WTC11 (cell line): ENCODE results near the gene IGHMBP2. TPM values are rescaled to one million over a fixed set of nuclear protein-coding genes. Genes with fewer than 3 reads are reported as not detected.

Source experiments
- ATAC-seq: fragments of 200-7000 bp; cut with Tn5 transposase; 2 replicates; pipeline ENCODE4 v1.10.0; 2021; ENCODE audit warnings: mild to moderate bottlenecking, moderate library complexity
- CTCF ChIA-PET: fragments of 300-600 bp; sonication (Branson Sonifier 250); formaldehyde crosslinking; loops from one replicate; lab custom pipeline; 2021; ENCODE audit warnings: antibody characterized with exemption; lab: Charles Lee
- POLR2A ChIA-PET: fragments of 350-600 bp; sonication (Branson Sonifier 250); formaldehyde crosslinking; loops from one replicate; lab custom pipeline; 2021; ENCODE audit warnings: antibody characterized with exemption; lab: Charles Lee
- DNase-seq: peaks from one replicate; pipeline ENCODE4 v3.0.0; 2021; ENCODE audit warnings: low spot score
- H3K27ac Mint-ChIP-seq: 2 replicates; pipeline ENCODE4 v1.8.0; 2021; ENCODE audit warnings: mixed read lengths
- H3K27me3 Mint-ChIP-seq: 2 replicates; pipeline ENCODE4 v1.8.0; 2021; ENCODE audit warnings: low read depth, mild to moderate bottlenecking, moderate library complexity, mixed read lengths
- H3K36me3 Mint-ChIP-seq: 2 replicates; pipeline ENCODE4 v1.8.0; 2021; ENCODE audit warnings: mixed read lengths
- H3K4me1 Mint-ChIP-seq: 2 replicates; pipeline ENCODE4 v1.8.0; 2022; ENCODE audit warnings: mixed read lengths
- H3K4me3 Mint-ChIP-seq: 2 replicates; pipeline ENCODE4 v1.8.0; 2021; ENCODE audit warnings: mild to moderate bottlenecking, moderate library complexity, mixed read lengths
- H3K9me3 Mint-ChIP-seq: 2 replicates; pipeline ENCODE4 v1.8.0; 2021; ENCODE audit warnings: mixed read lengths
- E2F4 ChIP-seq: sonication (generic); formaldehyde crosslinking; IDR thresholded peaks from 2 replicates; pipeline ENCODE4 v1.8.1; 2022; ENCODE audit warnings: low read depth, mild to moderate bottlenecking, moderate library complexity, missing genetic modification reagents, borderline replicate concordance
- E2F5 ChIP-seq: sonication (generic); formaldehyde crosslinking; IDR thresholded peaks from 2 replicates; pipeline ENCODE4 v1.8.1; 2022; ENCODE audit warnings: mild to moderate bottlenecking, moderate library complexity, missing genetic modification reagents
- GABPB1 ChIP-seq: sonication (generic); formaldehyde crosslinking; IDR thresholded peaks from 2 replicates; pipeline ENCODE4 v1.8.1; 2023; ENCODE audit warnings: mild to moderate bottlenecking, missing genetic modification reagents
- HMGXB4 ChIP-seq: sonication (generic); formaldehyde crosslinking; IDR thresholded peaks from 2 replicates; pipeline ENCODE4 v1.8.1; 2023; ENCODE audit warnings: mild to moderate bottlenecking, moderate library complexity, missing genetic modification reagents
- NFE2L1 ChIP-seq: sonication (generic); formaldehyde crosslinking; IDR thresholded peaks from 2 replicates; pipeline ENCODE4 v1.8.1; 2023; ENCODE audit warnings: missing genetic modification reagents
- NFYB ChIP-seq: sonication (generic); formaldehyde crosslinking; conservative IDR thresholded peaks from 2 replicates; pipeline ENCODE4 v1.8.0; 2022; ENCODE audit warnings: low read depth, missing genetic modification reagents
- NR1H2 ChIP-seq: sonication (generic); formaldehyde crosslinking; IDR thresholded peaks from 2 replicates; pipeline ENCODE4 v1.9.0; 2021; ENCODE audit warnings: mild to moderate bottlenecking, moderate library complexity, missing genetic modification reagents
- OVOL2 ChIP-seq: fragments of 250-450 bp; sonication (Bioruptor Pico); IDR thresholded peaks from 2 replicates; pipeline ENCODE4 v1.9.0; 2021; ENCODE audit warnings: mild to moderate bottlenecking, borderline replicate concordance
- RELA ChIP-seq: sonication (generic); formaldehyde crosslinking; IDR thresholded peaks from 2 replicates; pipeline ENCODE4 v1.8.1; 2022; ENCODE audit warnings: missing genetic modification reagents, mild to moderate bottlenecking, borderline replicate concordance
- TEAD4 ChIP-seq: sonication (generic); formaldehyde crosslinking; IDR thresholded peaks from 2 replicates; pipeline ENCODE4 v1.8.0; 2022; ENCODE audit warnings: mild to moderate bottlenecking, missing genetic modification reagents
- ZNF532 ChIP-seq: fragments of 250-450 bp; sonication (Bioruptor Pico); IDR thresholded peaks from 2 replicates; pipeline ENCODE4 v1.9.0; 2021; ENCODE audit warnings: mild to moderate bottlenecking, borderline replicate concordance
- total RNA-seq: library from RNA; stranded (reverse); gene quantifications from 3 replicates; pipeline ENCODE4 v1.2.3, GENCODE V29; 2021
- TF ChIP-seq, protein P1 (sequence below): fragments of 250-450 bp; sonication (Bioruptor Pico); IDR thresholded peaks from 2 replicates; pipeline ENCODE4 v2.1.2; 2022; ENCODE audit warnings: mild to moderate bottlenecking, moderate library complexity

Gene IGHMBP2
- total RNA-seq, 1 experiment from 2014 or later, result 22.5 TPM

DNA sequence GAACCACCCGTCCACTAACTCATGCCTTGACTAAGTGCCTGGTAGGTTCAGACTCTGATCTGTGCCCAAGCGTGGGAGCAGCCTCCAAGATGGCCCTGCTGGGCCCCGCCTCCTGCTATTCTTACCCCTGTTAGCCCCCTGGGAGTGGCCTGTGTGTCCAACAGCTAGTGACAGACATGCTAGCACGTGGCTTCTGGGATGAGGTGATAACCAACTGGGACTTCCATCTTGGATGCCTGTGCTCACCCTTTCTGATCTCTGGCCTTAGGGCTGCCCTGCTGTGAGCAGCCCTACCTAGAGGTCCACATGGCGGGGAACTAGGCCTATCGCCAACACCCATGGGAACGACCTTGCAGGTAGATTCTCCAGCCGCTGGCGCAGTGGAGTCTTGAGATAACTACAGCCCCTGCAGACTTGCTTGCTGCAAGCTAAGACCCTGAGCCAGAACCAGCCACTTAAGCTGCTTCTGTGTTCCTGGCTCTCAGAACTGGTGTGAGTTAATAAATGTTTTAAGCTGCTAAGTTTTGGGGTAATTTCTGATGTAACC lies 2.8 kb upstream of the IGHMBP2 start (continued):
- TF ChIP-seq ZNF532 (no peak), NFE2L1 (CRISPR knock-in tag) (no peak), NR1H2 (CRISPR knock-in tag) (no peak), RELA (no peak)

- ATAC-seq, result peak; percentile 18
- Mint-ChIP-seq H3K36me3 (peaks cover 22% of the 10 kb centered on the region), H3K27ac (peak overlapping the region; percentile 65), H3K4me3 (peak overlapping the region; percentile 99), H3K9me3 (no peaks in the 10 kb centered on the region), H3K27me3 (no peaks in the 10 kb centered on the region), H3K4me1 (peaks cover 27% of the 10 kb centered on the region)
- DNase-seq, result peak; percentile 24
- TF ChIP-seq OVOL2 (CRISPR knock-in tag), result no peak
- TF ChIP-seq HMGXB4 (CRISPR knock-in tag), result no peak
- no peak for TF ChIP-seq E2F5 (CRISPR knock-in tag)
- TF ChIP-seq E2F4, result no peak; the same call in 1 of the 2 replicates
- no peak for TF ChIP-seq NFE2L1 (CRISPR knock-in tag)
- TF ChIP-seq NFYB (CRISPR knock-in tag), result no peak
- POLR2A ChIA-PET, result interaction anchor here (0.6 to 1.0 kb wide), 2 partner anchors 144 to 186 kb away, joined by 3 read pairs; partner anchors contain the start of gene TPCN2
- CTCF ChIA-PET, result interaction anchor here (1.0 to 1.3 kb wide), 2 partner anchors 46 to 106 kb away, joined by 3 to 5 read pairs; no protein-coding TSS in a partner anchor
Observed at GRCh38 chr11:68904248-68904847, 657 bp downstream of the IGHMBP2 start.

- H3K9me3 Mint-ChIP-seq, result no peaks in the 10 kb centered on the region
- peak overlapping the region; percentile 99 for H3K4me3 Mint-ChIP-seq
- ATAC-seq, result no peak
- peaks cover 27% of the 10 kb centered on the region for H3K4me1 Mint-ChIP-seq
- H3K36me3 Mint-ChIP-seq, result peaks cover 20% of the 10 kb centered on the region
- POLR2A ChIA-PET, result no interaction called here
- no peak for DNase-seq
- peak overlapping the region; percentile 23; the same call in 1 of the 2 replicates for H3K27ac Mint-ChIP-seq
- H3K27me3 Mint-ChIP-seq, result no peaks in the 10 kb centered on the region
- CTCF ChIA-PET, result interaction anchor here (0.5 kb wide), 1 partner anchor 388 kb away, joined by 3 read pairs; the partner anchor contains the start of gene MYEOV
- no peak for TF ChIP-seq GABPB1 (CRISPR knock-in tag)
- no peak for TF ChIP-seq ZNF532
- TF ChIP-seq, protein P1, sequence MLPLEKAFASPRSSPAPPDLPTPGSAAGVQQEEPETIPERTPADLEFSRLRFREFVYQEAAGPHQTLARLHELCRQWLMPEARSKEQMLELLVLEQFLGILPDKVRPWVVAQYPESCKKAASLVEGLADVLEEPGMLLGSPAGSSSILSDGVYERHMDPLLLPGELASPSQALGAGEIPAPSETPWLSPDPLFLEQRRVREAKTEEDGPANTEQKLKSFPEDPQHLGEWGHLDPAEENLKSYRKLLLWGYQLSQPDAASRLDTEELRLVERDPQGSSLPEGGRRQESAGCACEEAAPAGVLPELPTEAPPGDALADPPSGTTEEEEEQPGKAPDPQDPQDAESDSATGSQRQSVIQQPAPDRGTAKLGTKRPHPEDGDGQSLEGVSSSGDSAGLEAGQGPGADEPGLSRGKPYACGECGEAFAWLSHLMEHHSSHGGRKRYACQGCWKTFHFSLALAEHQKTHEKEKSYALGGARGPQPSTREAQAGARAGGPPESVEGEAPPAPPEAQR (CRISPR knock-in tag), result no peak
- no peak for TF ChIP-seq HMGXB4 (CRISPR knock-in tag)
- TF ChIP-seq TEAD4 (CRISPR knock-in tag), result no peak
- TF ChIP-seq RELA, result no peak
Observed at GRCh38 chr11:68905421-68906360, 2.0 kb downstream of the IGHMBP2 start.
